ENCODE results near the gene GTF2F1.

GRCh38 chr19:6402058-6402457, 9.1 kb upstream of the GTF2F1 start:
- TF ChIP-seq CTCF (IDR thresholded peaks at IDR 0.05; ENCODE audit: low read depth, low read length) (no peak), EZH2phosphoT487 (IDR thresholded peaks at IDR 0.05; ENCODE audit: low read depth) (no peak)
